Measurements from ENCODE around the gene CHD9NB. TPM values are rescaled to one million over a fixed set of nuclear protein-coding genes. Genes with fewer than 3 reads are reported as not detected.

The CHD9NB gene
- total and polyA plus RNA-seq, 8 donors: 1.6 to 22.1 (median 3.5) TPM

GRCh38 chr16:53029971-53030370 is 22.7 kb downstream of the CHD9NB start:
- WGBS, 2 donors: 72 to 78% methylated on average over 3 of the region's 3 CpGs
- TF ChIP-seq CTCF (IDR thresholded peaks at IDR 0.05): no peak
- DNase-seq: no peak
- no peak for FAIRE-seq
- H3K9me3 ChIP-seq: no peaks in the 10 kb centered on the region
- H3K27me3 ChIP-seq: no peaks in the 10 kb centered on the region
- no peaks in the 10 kb centered on the region for H3K4me1 ChIP-seq
- no peaks in the 10 kb centered on the region for H3K36me3 ChIP-seq
- no peak for ATAC-seq
- intact Hi-C loops (cut with DNase I): loop anchor here in 1 of 3 donors (10.0 kb wide), 1 partner anchor 965 kb away; no protein-coding TSS in a partner anchor
- H3K27ac ChIP-seq: no peak overlapping the region
- H3K4me3 ChIP-seq: no peak overlapping the region

- H3K27me3 ChIP-seq: no peaks in the 10 kb centered on the region
- no peak overlapping the region for H3K4me3 ChIP-seq
- intact Hi-C loops (cut with DNase I): loop anchor here in 1 of 3 donors (10.0 kb wide), 1 partner anchor 959 kb away; no protein-coding TSS in a partner anchor
- no peak overlapping the region for H3K27ac ChIP-seq
- ATAC-seq (no peak), FAIRE-seq (no peak), DNase-seq (no peak)
- H3K9me3 ChIP-seq: no peaks in the 10 kb centered on the region
- H3K36me3 ChIP-seq: no peaks in the 10 kb centered on the region
- no peak for TF ChIP-seq CTCF (IDR thresholded peaks at IDR 0.05)
- 88 to 91% methylated on average over 4 of the region's 4 CpGs for WGBS, 2 donors
- H3K4me1 ChIP-seq: no peaks in the 10 kb centered on the region
Measured at GRCh38 chr16:53024045-53024444, 28.7 kb downstream of the CHD9NB start.

GRCh38 chr16:53022374-53022773 is 30.3 kb downstream of the CHD9NB start:
- no peak overlapping the region for H3K27ac ChIP-seq
- no peaks in the 10 kb centered on the region for H3K4me1 ChIP-seq
- intact Hi-C loops (cut with DNase I): loop anchor here in 1 of 3 donors (10.0 kb wide), 1 partner anchor 958 kb away; no protein-coding TSS in a partner anchor
- H3K27me3 ChIP-seq: no peaks in the 10 kb centered on the region
- no peak for FAIRE-seq
- peak; percentile 10 to 24 (median 19) for TF ChIP-seq CTCF (IDR thresholded peaks at IDR 0.05)
- 4% methylated on average over 5 of the region's 5 CpGs for WGBS, 2 donors
- H3K9me3 ChIP-seq: no peaks in the 10 kb centered on the region
- H3K4me3 ChIP-seq: no peak overlapping the region
- DNase-seq: peak in 1 of 6 donors; percentile 36
- H3K36me3 ChIP-seq: no peaks in the 10 kb centered on the region
- ATAC-seq: peak; percentile 73 to 90 (median 89)

- 83 to 88% methylated on average over 2 of the region's 2 CpGs for WGBS, 2 donors
- Histone ChIP-seq H3K4me1 (no peaks in the 10 kb centered on the region), H3K36me3 (no peaks in the 10 kb centered on the region), H3K9me3 (no peaks in the 10 kb centered on the region), H3K27ac (no peak overlapping the region), H3K27me3 (peaks cover 0 to 3% (median 0%) of the 10 kb centered on the region in 4 donors), H3K4me3 (no peak overlapping the region)
- FAIRE-seq (no peak), DNase-seq (no peak), ATAC-seq (no peak)
- TF ChIP-seq CTCF (IDR thresholded peaks at IDR 0.05): no peak
- intact Hi-C loops (cut with DNase I): no loop called here
Measured at GRCh38 chr16:53018834-53019416, 33.8 kb downstream of the CHD9NB start.

GRCh38 chr16:53014287-53014686 is 38.4 kb downstream of the CHD9NB start:
- WGBS, 2 donors: 35 to 42% methylated on average over 4 of the region's 4 CpGs

More at GRCh38 chr16:53014287-53014686, 38.4 kb downstream of the CHD9NB start:
- intact Hi-C loops (cut with DNase I): no loop called here
- Histone ChIP-seq H3K9me3 (no peaks in the 10 kb centered on the region), H3K36me3 (no peaks in the 10 kb centered on the region), H3K27me3 (peaks cover 0 to 6% (median 0%) of the 10 kb centered on the region in 4 donors), H3K4me3 (no peak overlapping the region), H3K27ac (no peak overlapping the region), H3K4me1 (no peaks in the 10 kb centered on the region)
- no peak for TF ChIP-seq CTCF (IDR thresholded peaks at IDR 0.05)
- ATAC-seq: no peak
- no peak for DNase-seq
- FAIRE-seq: no peak
